CD4-positive, alpha-beta T cell treated with Interleukin-2 at 100 ng/mL for 4 hours (primary cell): ENCODE data around the gene CFAP99.

Source experiments
- DNase-seq: peaks from one replicate; pipeline ENCODE4 v3.0.0-alpha.2; 2020; ENCODE audit warnings: low spot score

Gene CFAP99

GRCh38 chr4:2412534-2412884 lies 6.2 kb upstream of the CFAP99 start:
- peak; percentile 91 for DNase-seq

- peak; percentile 96 for DNase-seq
These were observed 5.7 kb upstream of the CFAP99 start for GRCh38 chr4:2412885-2413716.

GRCh38 chr4:2413821-2414610 lies 4.7 kb upstream of the CFAP99 start:
- DNase-seq: no peak

- DNase-seq: no peak
These were observed 3.5 kb upstream of the CFAP99 start for GRCh38 chr4:2415213-2415612.

GRCh38 chr4:2415881-2416563 lies 2.7 kb upstream of the CFAP99 start:
- no peak for DNase-seq

GRCh38 chr4:2416564-2417225 lies 2.1 kb upstream of the CFAP99 start:
- no peak for DNase-seq

- DNase-seq: no peak
These were observed 1.5 kb upstream of the CFAP99 start for GRCh38 chr4:2417226-2417764.

- DNase-seq: no peak
These were observed 748 bp upstream of the CFAP99 start, which contains the start of gene ZFYVE28 for GRCh38 chr4:2417765-2418649. Gene ZFYVE28 (minus strand): TSS chr4:2418645. CDS start chr4:2418323, 322 bp downstream.

GRCh38 chr4:2419814-2420213 lies 1.1 kb downstream of the CFAP99 start:
- DNase-seq: no peak

- DNase-seq: no peak
These were observed 3.2 kb downstream of the CFAP99 start for GRCh38 chr4:2421928-2422327.

- DNase-seq: no peak
These were observed 4.3 kb downstream of the CFAP99 start for GRCh38 chr4:2423066-2423465.

GRCh38 chr4:2423695-2424094 lies 4.9 kb downstream of the CFAP99 start:
- DNase-seq: no peak

GRCh38 chr4:2424581-2424980 lies 5.8 kb downstream of the CFAP99 start:
- no peak for DNase-seq

GRCh38 chr4:2425386-2426068 lies 6.8 kb downstream of the CFAP99 start:
- no peak for DNase-seq

GRCh38 chr4:2426069-2426397 lies 7.3 kb downstream of the CFAP99 start:
- DNase-seq: no peak

GRCh38 chr4:2426711-2427275 lies 8.0 kb downstream of the CFAP99 start:
- no peak for DNase-seq

- DNase-seq: no peak
These were observed 8.9 kb downstream of the CFAP99 start for GRCh38 chr4:2427383-2428334.

GRCh38 chr4:2428496-2429213 lies 9.9 kb downstream of the CFAP99 start:
- DNase-seq: no peak
